GM12892 (cell line): Measurements from ENCODE around the gene NBPF9.
"Not testable (repeated sequence)": the region's sequence is repeated elsewhere in the genome, so short reads cannot be mapped to it uniquely, and the experiment has no call there.

ENCODE experiments used
- POLR2A ChIP-seq: IDR thresholded peaks from 2 replicates; pipeline ENCODE4 v1.6.1; 2011; ENCODE audit warnings: low read depth, low read length, control low read depth
- POLR2AphosphoS5 ChIP-seq: IDR thresholded peaks from 2 replicates; pipeline ENCODE4 v1.6.1; 2011; ENCODE audit warnings: low read depth, low read length, control low read depth

GRCh38 chr1:149129245-149129644 is 25.9 kb upstream of the NBPF9 start:
- not testable (repeated sequence) for TF ChIP-seq POLR2A, POLR2AphosphoS5
